HCT116 (cell line): Measurements from ENCODE around the gene MTHFD1L. TPM values are rescaled to one million over a fixed set of nuclear protein-coding genes. Genes with fewer than 3 reads are reported as not detected.

Source experiments
- ATAC-seq: fragments of 200-7000 bp; cut with Tn5 transposase; 2 replicates; pipeline ENCODE4 v1.9.1; 2020; ENCODE audit warnings: mild to moderate bottlenecking, moderate library complexity
- BruUV-seq: library from RNA; stranded (reverse); fragments of 400-500 nt; replicated peaks from 2 replicates; lab custom pipeline; 2021; lab: Mats Ljungman, UMichigan
- CTCF ChIA-PET: fragments of 300-600 bp; sonication (Branson Sonifier 250); formaldehyde crosslinking; loops from one replicate; lab custom pipeline; 2021; ENCODE audit warnings: antibody characterized with exemption; lab: Charles Lee
- POLR2A ChIA-PET: fragments of 300-600, 350-600 bp; sonication (Branson Sonifier 250); formaldehyde crosslinking; loops from one replicate; lab custom pipeline; 2021; ENCODE audit warnings: antibody characterized with exemption; lab: Charles Lee
- RAD21 ChIA-PET, 2 experiments: fragments of 300-600 bp; sonication (Branson Sonifier 250); formaldehyde crosslinking; loops; one replicate each; lab custom pipeline; 2023; ENCODE audit warnings: low total read pairs in 2 of 2; ENCODE audit not compliant: uncharacterized antibody in 2 of 2, unreplicated experiment in 2 of 2, low non-redundant PET in 1 of 2; lab: Charles Lee
- DNase-seq: peaks from one replicate; pipeline ENCODE4 v3.0.0-alpha.2; 2010; ENCODE audit warnings: low read depth, low spot score
- H2AFZ ChIP-seq: fragments of 200-600 bp; shearing (Covaris generic), sonication (generic); 2 replicates; pipeline ENCODE4 v1.6.1; 2017; ENCODE audit warnings: low read depth, mixed run types, mixed read lengths, antibody characterized with exemption, low read length; ENCODE audit not compliant: poor library complexity, severe bottlenecking
- H3K27ac ChIP-seq: 2 replicates; pipeline ENCODE4 v1.5.1; 2012; ENCODE audit warnings: low read depth, low read length
- H3K27me3 ChIP-seq: fragments of 200-600 bp; sonication (generic); 2 replicates; pipeline ENCODE4 v1.6.1; 2016; ENCODE audit warnings: mixed run types, low read length, mixed read lengths; ENCODE audit not compliant: insufficient read depth
- H3K36me3 ChIP-seq, 2 experiments: fragments of 200-500 bp in 1 of 2; fragments of 200-600 bp in 1 of 2; sonication (Bioruptor generic) in 1 of 2; sonication (generic) in 1 of 2; 2 replicates each; pipeline versions ENCODE4 v1.5.1 to v1.6.1; 2014 to 2016; ENCODE audit warnings: low read length in 2 of 2, inconsistent platforms in 1 of 2, mixed read lengths in 1 of 2, mixed run types in 1 of 2; ENCODE audit not compliant: insufficient read depth in 2 of 2, control insufficient read depth in 1 of 2
- H3K4me1 ChIP-seq, 2 experiments: fragments of 200-600 bp in 1 of 2; sonication (generic) in 1 of 2; 2 replicates each; pipeline versions ENCODE4 v1.5.1 to v1.6.1; 2012 to 2017; ENCODE audit warnings: low read length in 2 of 2, inconsistent platforms in 1 of 2, mild to moderate bottlenecking in 1 of 2, mixed read lengths in 1 of 2, mixed run types in 1 of 2, moderate library complexity in 1 of 2; ENCODE audit not compliant: insufficient read depth in 2 of 2, control insufficient read depth in 1 of 2
- H3K4me2 ChIP-seq: fragments of 200-600 bp; sonication (generic); 2 replicates; pipeline ENCODE4 v1.6.1; 2017; ENCODE audit warnings: mixed run types, low read length, mixed read lengths
- H3K4me3 ChIP-seq, 2 experiments: fragments of 200-600 bp in 1 of 2; sonication (generic) in 1 of 2; replicated peaks in 1 of 2; 2 replicates each; pipeline ENCODE4 v1.5.1; 2011 to 2016; ENCODE audit warnings: low read length in 2 of 2, control low read depth in 1 of 2, low read depth in 1 of 2, mild to moderate bottlenecking in 1 of 2, mixed read lengths in 1 of 2, mixed run types in 1 of 2
- H3K79me2 ChIP-seq: fragments of 200-600 bp; sonication (generic); 2 replicates; pipeline ENCODE4 v1.6.1; 2017; ENCODE audit warnings: mild to moderate bottlenecking, mixed run types, low read length, moderate library complexity, mixed read lengths; ENCODE audit not compliant: insufficient read depth
- H3K9ac ChIP-seq: fragments of 200-600 bp; sonication (generic); 2 replicates; pipeline ENCODE4 v1.6.1; 2016; ENCODE audit warnings: low read length, mixed read lengths
- H3K9me2 ChIP-seq: fragments of 200-600 bp; sonication (generic), shearing (Covaris generic); 2 replicates; pipeline ENCODE4 v1.6.1; 2017; ENCODE audit warnings: mixed run types, mild to moderate bottlenecking, moderate library complexity; ENCODE audit not compliant: insufficient read depth
- H3K9me3 ChIP-seq, 2 experiments: fragments of 200-500 bp in 1 of 2; fragments of 200-600 bp in 1 of 2; sonication (Bioruptor generic) in 1 of 2; sonication (generic) in 1 of 2; 2 replicates each; pipeline ENCODE4 v1.6.1; 2014 to 2017; ENCODE audit warnings: low read length in 2 of 2, mixed read lengths in 2 of 2, inconsistent platforms in 1 of 2, low read depth in 1 of 2, mild to moderate bottlenecking in 1 of 2, mixed run types in 1 of 2, moderate library complexity in 1 of 2; ENCODE audit not compliant: control insufficient read depth in 1 of 2, insufficient read depth in 1 of 2
- H4K20me1 ChIP-seq: fragments of 200-600 bp; sonication (generic), shearing (Covaris generic); 2 replicates; pipeline ENCODE4 v1.6.1; 2017; ENCODE audit warnings: mixed run types, mild to moderate bottlenecking, moderate library complexity; ENCODE audit not compliant: insufficient read depth
- ATF3 ChIP-seq: IDR thresholded peaks from 2 replicates; pipeline ENCODE4 v1.6.1; 2012
- CEBPB ChIP-seq: IDR thresholded peaks from 2 replicates; pipeline ENCODE4 v1.6.1; 2012; ENCODE audit warnings: low read depth
- ELF1 ChIP-seq: IDR thresholded peaks from 2 replicates; pipeline ENCODE4 v1.6.1; 2012; ENCODE audit warnings: low read depth, borderline replicate concordance
- FOSL1 ChIP-seq: IDR thresholded peaks from 2 replicates; pipeline ENCODE4 v1.6.1; 2012; ENCODE audit warnings: low read depth
- SIN3A ChIP-seq: IDR thresholded peaks from 2 replicates; pipeline ENCODE4 v1.6.1; 2012; ENCODE audit warnings: low read depth
- SP1 ChIP-seq: IDR thresholded peaks from 2 replicates; pipeline ENCODE4 v1.6.1; 2012; ENCODE audit warnings: low read depth
- TCF7L2 ChIP-seq: IDR thresholded peaks from 2 replicates; pipeline ENCODE4 v1.7.0; 2011; ENCODE audit warnings: borderline replicate concordance, inconsistent platforms; ENCODE audit not compliant: insufficient read depth, insufficient read length; ENCODE audit errors: extremely low read depth
- YY1 ChIP-seq: IDR thresholded peaks from 2 replicates; pipeline ENCODE4 v1.6.1; 2011; ENCODE audit warnings: low read length, low read depth, moderate library complexity, mild to moderate bottlenecking; ENCODE audit not compliant: insufficient replicate concordance; ENCODE audit errors: extremely low read depth
- ZFX ChIP-seq: fragments of 450-650 bp; IDR thresholded peaks from 2 replicates; pipeline ENCODE4 v1.6.1; 2017
- intact Hi-C: fragments of 100-400 bp; cut with micrococcal nuclease; formaldehyde crosslinking; loops from 2 replicates; pipeline ENCODE4 v1.10.0; 2022
- total RNA-seq: library from RNA; stranded (reverse); gene quantifications from one replicate; pipeline ENCODE4 v1.2.1, GENCODE V29; 2021; ENCODE audit not compliant: unreplicated experiment
- TF ChIP-seq, protein P1 (sequence below): IDR thresholded peaks from 2 replicates; pipeline ENCODE4 v1.6.1; 2012
- TF ChIP-seq, protein P2 (sequence below), 3 experiments: fragments of 200-600 bp in 1 of 3; sonication (generic) in 1 of 3; IDR thresholded peaks in 2 of 3; conservative IDR thresholded peaks in 1 of 3; 2 replicates each; pipeline ENCODE4 v1.5.1; 2012 to 2017; ENCODE audit warnings: low read depth in 2 of 3, low read length in 2 of 3, antibody characterized with exemption in 1 of 3, borderline replicate concordance in 1 of 3, control low read depth in 1 of 3, mild to moderate bottlenecking in 1 of 3, mixed read lengths in 1 of 3, mixed run types in 1 of 3, moderate library complexity in 1 of 3; ENCODE audit not compliant: insufficient read depth in 1 of 3

Gene MTHFD1L
- total RNA-seq, 1 experiment from 2014 or later = 127 TPM

DNA sequence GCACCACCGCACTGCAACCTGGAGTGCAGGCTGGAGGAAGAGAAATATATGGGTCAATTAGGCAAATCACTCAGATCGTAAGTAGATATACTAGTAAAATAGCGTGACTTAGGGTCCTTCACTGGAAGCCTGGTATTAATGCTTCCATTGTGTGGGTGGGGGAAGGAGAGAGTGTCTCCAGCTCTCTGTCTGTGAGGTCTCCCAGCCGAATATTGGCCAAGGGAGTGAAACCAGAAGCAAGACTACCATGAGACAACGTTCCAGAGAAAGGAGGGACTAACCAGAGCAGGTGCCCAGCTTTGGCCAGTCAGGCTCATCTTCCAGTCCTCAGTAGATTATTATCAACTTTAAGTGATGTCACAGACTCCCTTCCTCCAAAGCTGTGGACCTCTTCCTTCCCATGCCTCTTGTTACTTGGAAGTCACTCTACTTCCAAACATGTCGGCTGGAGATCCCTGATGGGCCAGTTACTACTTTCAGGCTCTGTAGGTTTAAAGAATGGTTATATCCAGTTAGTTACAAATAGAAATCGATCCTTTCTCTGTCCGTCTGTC, 28.8 kb downstream of the MTHFD1L start:
- peaks cover 50% of the 10 kb centered on the region for H3K79me2 ChIP-seq
- DNase-seq = no peak
- ChIA-PET RAD21 (no interaction called here), POLR2A (no interaction called here), CTCF (interaction anchor here (0.8 kb wide), 1 partner anchor 430 kb away, joined by 3 read pairs; no protein-coding TSS in a partner anchor)
- no peak overlapping the region for H3K27ac ChIP-seq
- no peak overlapping the region for H2AFZ ChIP-seq
- intact Hi-C loops = loop anchor here (10.0 kb wide), 1 partner anchor 171 kb away; no protein-coding TSS in a partner anchor
- H3K4me1 ChIP-seq = peaks cover 14 to 58% of the 10 kb centered on the region in 2 experiments; a peak in 3 of 4 replicates
- BruUV-seq = no TSS peak
- no peak overlapping the region for H3K4me3 ChIP-seq
- no peak overlapping the region for H3K9ac ChIP-seq
- H3K4me2 ChIP-seq = peak overlapping the region; percentile 48
- no peaks in the 10 kb centered on the region for H3K9me2 ChIP-seq
- ATAC-seq = no peak
- H3K27me3 ChIP-seq = no peaks in the 10 kb centered on the region
- peaks cover 7 to 42% of the 10 kb centered on the region in 2 experiments for H3K36me3 ChIP-seq
- no peaks in the 10 kb centered on the region for H4K20me1 ChIP-seq
- no peak for TF ChIP-seq ELF1
- TF ChIP-seq TCF7L2 = no peak
- TF ChIP-seq YY1 = no peak
- TF ChIP-seq CEBPB = no peak
- TF ChIP-seq SIN3A = no peak
- H3K9me3 ChIP-seq = no peaks in the 10 kb centered on the region

- Histone ChIP-seq H3K27me3 (no peaks in the 10 kb centered on the region), H3K79me2 (peaks cover 50% of the 10 kb centered on the region), H3K9me3 (no peaks in the 10 kb centered on the region), H3K4me2 (peak overlapping the region; percentile 48), H3K4me3 (no peak overlapping the region)
- CTCF ChIA-PET = interaction anchor here (0.7 to 1.2 kb wide), 2 partner anchors 428 to 429 kb away, joined by 3 read pairs; no protein-coding TSS in a partner anchor
- no peak for DNase-seq
- no TSS peak for BruUV-seq
- TF ChIP-seq ATF3 = no peak
- TF ChIP-seq YY1 = no peak
- no peak for TF ChIP-seq CEBPB
- peak; percentile 76 for TF ChIP-seq SP1
- TF ChIP-seq, protein P1, sequence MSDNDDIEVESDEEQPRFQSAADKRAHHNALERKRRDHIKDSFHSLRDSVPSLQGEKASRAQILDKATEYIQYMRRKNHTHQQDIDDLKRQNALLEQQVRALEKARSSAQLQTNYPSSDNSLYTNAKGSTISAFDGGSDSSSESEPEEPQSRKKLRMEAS = peak; percentile 37; the same call in 1 of the 2 replicates
- no peak for TF ChIP-seq ZFX
- TF ChIP-seq, protein P2, sequence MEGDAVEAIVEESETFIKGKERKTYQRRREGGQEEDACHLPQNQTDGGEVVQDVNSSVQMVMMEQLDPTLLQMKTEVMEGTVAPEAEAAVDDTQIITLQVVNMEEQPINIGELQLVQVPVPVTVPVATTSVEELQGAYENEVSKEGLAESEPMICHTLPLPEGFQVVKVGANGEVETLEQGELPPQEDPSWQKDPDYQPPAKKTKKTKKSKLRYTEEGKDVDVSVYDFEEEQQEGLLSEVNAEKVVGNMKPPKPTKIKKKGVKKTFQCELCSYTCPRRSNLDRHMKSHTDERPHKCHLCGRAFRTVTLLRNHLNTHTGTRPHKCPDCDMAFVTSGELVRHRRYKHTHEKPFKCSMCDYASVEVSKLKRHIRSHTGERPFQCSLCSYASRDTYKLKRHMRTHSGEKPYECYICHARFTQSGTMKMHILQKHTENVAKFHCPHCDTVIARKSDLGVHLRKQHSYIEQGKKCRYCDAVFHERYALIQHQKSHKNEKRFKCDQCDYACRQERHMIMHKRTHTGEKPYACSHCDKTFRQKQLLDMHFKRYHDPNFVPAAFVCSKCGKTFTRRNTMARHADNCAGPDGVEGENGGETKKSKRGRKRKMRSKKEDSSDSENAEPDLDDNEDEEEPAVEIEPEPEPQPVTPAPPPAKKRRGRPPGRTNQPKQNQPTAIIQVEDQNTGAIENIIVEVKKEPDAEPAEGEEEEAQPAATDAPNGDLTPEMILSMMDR (IDR thresholded peaks at IDR 0.05 in 2 of 3, conservative IDR thresholded peaks at IDR 0.05 in 1 of 3; ENCODE audit: borderline replicate concordance in 1 of 3, insufficient read depth in 1 of 3, low read depth in 2 of 3, low read length in 2 of 3) = peak in 2 of 3 experiments; percentile 13 to 18; a peak in 2 of 6 replicates
- TF ChIP-seq FOSL1 = no peak
- TF ChIP-seq, all 23 proteins: peak for 3
- Histone ChIP-seq H3K4me1 (peaks cover 14 to 61% of the 10 kb centered on the region in 2 experiments; a peak in 3 of 4 replicates), H3K36me3 (peaks cover 4 to 41% of the 10 kb centered on the region in 2 experiments; a peak in 3 of 4 replicates), H3K27ac (0 out of 2 replicates have a peak overlapping the region, but pooled peaks have one; percentile 4), H3K9ac (peak overlapping the region; percentile 15; the same call in 1 of the 2 replicates), H3K9me2 (no peaks in the 10 kb centered on the region), H4K20me1 (no peaks in the 10 kb centered on the region), H2AFZ (no peak overlapping the region)
- ChIA-PET RAD21 (interaction anchor here in 1 of 2 experiments (0.6 kb wide), 1 partner anchor 155 kb away, joined by 3 read pairs; no protein-coding TSS in a partner anchor), POLR2A (no interaction called here)
- intact Hi-C loops = loop anchor here (10.0 kb wide), 1 partner anchor 170 kb away; no protein-coding TSS in a partner anchor
- peak; percentile 66 for ATAC-seq
These were observed 29.5 kb downstream of the MTHFD1L start for GRCh38 chr6:150894935-150895552.
